Measurements from ENCODE around the gene DLX4. TPM values are rescaled to one million over a fixed set of nuclear protein-coding genes. Genes with fewer than 3 reads are reported as not detected.

Gene DLX4
- total and polyA plus RNA-seq, 8 donors, result 0.76 to 2.6 (median 1.5) TPM

- Histone ChIP-seq H3K9me3 (no peaks in the 10 kb centered on the region), H3K27me3 (peaks cover 0 to 69% of the 10 kb centered on the region in 2 donors), H3K4me1 (no peaks in the 10 kb centered on the region), H3K36me3 (no peaks in the 10 kb centered on the region), H3K27ac (no peak overlapping the region), H3K4me3 (no peak overlapping the region)
- TF ChIP-seq, protein P1, sequence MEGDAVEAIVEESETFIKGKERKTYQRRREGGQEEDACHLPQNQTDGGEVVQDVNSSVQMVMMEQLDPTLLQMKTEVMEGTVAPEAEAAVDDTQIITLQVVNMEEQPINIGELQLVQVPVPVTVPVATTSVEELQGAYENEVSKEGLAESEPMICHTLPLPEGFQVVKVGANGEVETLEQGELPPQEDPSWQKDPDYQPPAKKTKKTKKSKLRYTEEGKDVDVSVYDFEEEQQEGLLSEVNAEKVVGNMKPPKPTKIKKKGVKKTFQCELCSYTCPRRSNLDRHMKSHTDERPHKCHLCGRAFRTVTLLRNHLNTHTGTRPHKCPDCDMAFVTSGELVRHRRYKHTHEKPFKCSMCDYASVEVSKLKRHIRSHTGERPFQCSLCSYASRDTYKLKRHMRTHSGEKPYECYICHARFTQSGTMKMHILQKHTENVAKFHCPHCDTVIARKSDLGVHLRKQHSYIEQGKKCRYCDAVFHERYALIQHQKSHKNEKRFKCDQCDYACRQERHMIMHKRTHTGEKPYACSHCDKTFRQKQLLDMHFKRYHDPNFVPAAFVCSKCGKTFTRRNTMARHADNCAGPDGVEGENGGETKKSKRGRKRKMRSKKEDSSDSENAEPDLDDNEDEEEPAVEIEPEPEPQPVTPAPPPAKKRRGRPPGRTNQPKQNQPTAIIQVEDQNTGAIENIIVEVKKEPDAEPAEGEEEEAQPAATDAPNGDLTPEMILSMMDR (IDR thresholded peaks at IDR 0.05), result no peak
- DNase-seq, result peak in 1 of 4 donors; percentile 36
- no peak for ATAC-seq
- intact Hi-C loops (cut with DNase I), result no loop called here
These were observed 44.4 kb upstream of the DLX4 start for GRCh38 chr17:49924589-49924988.

- DNase-seq (peak in 1 of 4 donors; percentile 68), ATAC-seq (no peak)
- Histone ChIP-seq H3K4me3 (no peak overlapping the region), H3K4me1 (no peaks in the 10 kb centered on the region), H3K9me3 (no peaks in the 10 kb centered on the region), H3K27ac (no peak overlapping the region), H3K27me3 (peaks cover 0 to 70% of the 10 kb centered on the region in 2 donors), H3K36me3 (no peaks in the 10 kb centered on the region)
- TF ChIP-seq, protein P1 (IDR thresholded peaks at IDR 0.05), result no peak
- intact Hi-C loops (cut with DNase I), result no loop called here
These were observed 43.1 kb upstream of the DLX4 start for GRCh38 chr17:49925921-49926320.

GRCh38 chr17:49926886-49927285 lies 42.1 kb upstream of the DLX4 start:
- H3K4me3 ChIP-seq, result no peak overlapping the region
- intact Hi-C loops (cut with DNase I), result no loop called here
- ATAC-seq, result peak; percentile 16
- no peaks in the 10 kb centered on the region for H3K36me3 ChIP-seq
- TF ChIP-seq, protein P1 (IDR thresholded peaks at IDR 0.05), result no peak
- no peak overlapping the region for H3K27ac ChIP-seq
- no peaks in the 10 kb centered on the region for H3K9me3 ChIP-seq
- no peaks in the 10 kb centered on the region for H3K4me1 ChIP-seq
- H3K27me3 ChIP-seq, result peaks cover 0 to 80% of the 10 kb centered on the region in 2 donors
- peak in 1 of 4 donors; percentile 78 for DNase-seq

- intact Hi-C loops (cut with DNase I), result no loop called here
- H3K36me3 ChIP-seq, result no peaks in the 10 kb centered on the region
- peaks cover 0 to 88% of the 10 kb centered on the region in 2 donors for H3K27me3 ChIP-seq
- DNase-seq (peak in 1 of 4 donors; percentile 41), ATAC-seq (no peak)
- H3K4me1 ChIP-seq, result no peaks in the 10 kb centered on the region
- H3K27ac ChIP-seq, result no peak overlapping the region
- no peaks in the 10 kb centered on the region for H3K9me3 ChIP-seq
- TF ChIP-seq, protein P1 (IDR thresholded peaks at IDR 0.05), result no peak
- H3K4me3 ChIP-seq, result no peak overlapping the region
These were observed 40.7 kb upstream of the DLX4 start for GRCh38 chr17:49928126-49928800.

GRCh38 chr17:49928837-49929475 lies 40.0 kb upstream of the DLX4 start:
- Histone ChIP-seq H3K4me3 (no peak overlapping the region), H3K4me1 (no peaks in the 10 kb centered on the region), H3K27ac (no peak overlapping the region), H3K9me3 (no peaks in the 10 kb centered on the region), H3K27me3 (peaks cover 0 to 86% of the 10 kb centered on the region in 2 donors), H3K36me3 (no peaks in the 10 kb centered on the region)
- intact Hi-C loops (cut with DNase I), result no loop called here
- TF ChIP-seq, protein P1 (IDR thresholded peaks at IDR 0.05), result no peak
- DNase-seq, result no peak
- no peak for ATAC-seq

Data from left lung (tissue), 10 donors.